HG03521 (cell line): ENCODE data around the gene FNDC5.

ENCODE experiments used
- ATAC-seq: cut with Tn5 transposase; IDR thresholded peaks from one replicate; pipeline ENCODE4 v1.9.1; 2021; ENCODE audit warnings: mild to moderate bottlenecking, moderate library complexity; ENCODE audit not compliant: unreplicated experiment

The FNDC5 gene

GRCh38 chr1:32817815-32818786 lies 52.6 kb downstream of the FNDC5 start:
- ATAC-seq = peak; percentile 4

- peak; percentile 88 for ATAC-seq
Observed at GRCh38 chr1:32817159-32817814, 53.4 kb downstream of the FNDC5 start, which contains the start of the genes S100PBP and YARS1. Gene S100PBP, plus strand, starts transcription at chr1:32817653. Its CDS starts 8,447 bp downstream, at chr1:32826100. Gene YARS1, minus strand, starts transcription at chr1:32817358. Its CDS starts 114 bp downstream, at chr1:32817244.

GRCh38 chr1:32816676-32817158 lies 54.0 kb downstream of the FNDC5 start:
- no peak for ATAC-seq

- ATAC-seq = no peak
Observed at GRCh38 chr1:32813941-32814739, 56.6 kb downstream of the FNDC5 start.
